ENCODE results near the gene CENPO.

Gene CENPO

DNA sequence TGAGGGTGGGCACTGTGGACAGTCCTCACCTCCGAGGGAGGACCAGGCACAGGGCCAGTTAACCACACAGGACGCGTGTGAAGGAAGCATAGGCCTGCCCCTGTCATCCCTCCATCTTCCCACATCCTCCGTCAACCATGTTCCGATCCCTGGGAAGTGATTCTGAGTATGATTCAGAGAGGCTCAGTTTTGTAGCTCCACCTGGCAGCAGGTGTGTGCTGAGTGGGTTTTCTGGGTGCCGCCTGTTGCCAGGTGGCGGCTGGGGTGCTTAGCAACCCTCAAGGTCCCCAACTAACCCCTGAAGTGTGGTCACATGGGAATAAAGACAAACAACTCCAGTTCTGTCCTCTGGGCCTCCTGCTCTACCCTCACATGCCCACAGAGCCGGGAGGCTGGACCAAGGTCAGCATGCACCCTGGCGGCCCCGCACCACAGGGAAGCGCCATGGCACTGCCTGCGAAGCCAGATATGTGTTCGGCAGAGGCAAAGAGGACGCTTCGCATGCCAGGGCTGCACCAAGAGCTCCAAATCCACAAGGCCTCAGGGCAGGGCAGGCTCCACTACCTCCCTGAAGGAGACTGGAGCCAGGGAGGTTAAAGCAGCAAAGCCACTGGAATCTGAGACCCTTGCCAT, 66.9 kb downstream of the CENPO start:
- DNase-seq (ENCODE audit: low read depth, low spot score), result no peak
- Histone ChIP-seq H3K27me3 (ENCODE audit: control insufficient read depth, insufficient read depth, low read length) (no peaks in the 10 kb centered on the region), H3K4me1 (ENCODE audit: control insufficient read depth, insufficient read depth, low read length) (no peaks in the 10 kb centered on the region), H3K9me3 (ENCODE audit: control insufficient read depth, insufficient read depth, low read length) (no peaks in the 10 kb centered on the region), H3K27ac (ENCODE audit: low read length) (no peak overlapping the region), H3K36me3 (ENCODE audit: control insufficient read depth, insufficient read depth, low read length) (no peaks in the 10 kb centered on the region), H3K4me3 (ENCODE audit: low read length) (no peak overlapping the region)
- no CpG with 5 or more reads among the region's 15 CpGs for WGBS (ENCODE audit: insufficient coverage, insufficient read length)

DNA sequence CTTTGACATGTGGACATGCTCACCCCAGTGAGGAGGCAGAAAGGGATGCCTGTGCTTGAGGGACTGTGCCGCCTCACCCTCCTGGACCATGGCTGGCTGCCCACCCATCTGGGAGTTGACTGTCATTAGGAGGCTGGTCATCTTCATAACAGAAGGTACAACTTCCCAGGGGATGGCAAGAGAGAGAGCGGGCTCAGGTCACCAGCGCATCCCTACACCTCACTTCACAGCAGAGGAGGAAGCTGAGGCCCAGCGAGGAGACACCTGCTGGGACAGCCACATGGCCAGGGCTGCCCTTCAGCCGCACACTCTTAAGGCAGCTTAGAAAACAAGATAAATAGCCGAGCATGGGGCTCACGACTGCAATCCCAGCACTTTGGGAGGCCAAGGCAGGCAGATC, 67.4 kb downstream of the CENPO start:
- no peaks in the 10 kb centered on the region for H3K27me3 ChIP-seq (ENCODE audit: control insufficient read depth, insufficient read depth, low read length)
- no peak overlapping the region for H3K4me3 ChIP-seq (ENCODE audit: low read length)
- no peaks in the 10 kb centered on the region for H3K36me3 ChIP-seq (ENCODE audit: control insufficient read depth, insufficient read depth, low read length)
- DNase-seq (ENCODE audit: low read depth, low spot score), result no peak
- no CpG with 5 or more reads among the region's 7 CpGs for WGBS (ENCODE audit: insufficient coverage, insufficient read length)
- no peak overlapping the region for H3K27ac ChIP-seq (ENCODE audit: low read length)
- H3K4me1 ChIP-seq (ENCODE audit: control insufficient read depth, insufficient read depth, low read length), result no peaks in the 10 kb centered on the region
- no peaks in the 10 kb centered on the region for H3K9me3 ChIP-seq (ENCODE audit: control insufficient read depth, insufficient read depth, low read length)

DNA sequence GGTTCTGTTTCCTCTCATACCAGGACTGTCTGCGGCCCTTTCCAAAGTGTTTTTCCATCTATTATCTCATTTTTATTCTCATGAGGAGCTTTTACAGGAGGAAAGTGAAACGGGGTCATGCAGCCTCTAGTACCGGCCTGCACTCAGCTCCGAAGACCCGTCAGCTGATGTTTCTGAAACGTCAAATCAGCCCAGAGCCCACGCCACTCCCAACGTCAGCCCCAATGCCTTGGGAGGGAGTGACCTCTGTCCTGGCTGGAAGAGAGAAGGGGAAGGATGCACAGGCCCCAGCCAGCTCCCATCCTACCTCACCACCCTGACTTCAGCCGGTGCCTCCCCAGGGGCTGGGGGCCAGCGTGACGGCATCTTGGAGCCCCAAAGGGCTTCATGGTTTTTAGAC, 68.3 kb downstream of the CENPO start:
- Histone ChIP-seq H3K27me3 (ENCODE audit: control insufficient read depth, insufficient read depth, low read length) (no peaks in the 10 kb centered on the region), H3K4me3 (ENCODE audit: low read length) (no peak overlapping the region), H3K9me3 (ENCODE audit: control insufficient read depth, insufficient read depth, low read length) (no peaks in the 10 kb centered on the region), H3K4me1 (ENCODE audit: control insufficient read depth, insufficient read depth, low read length) (no peaks in the 10 kb centered on the region), H3K36me3 (ENCODE audit: control insufficient read depth, insufficient read depth, low read length) (no peaks in the 10 kb centered on the region), H3K27ac (ENCODE audit: low read length) (no peak overlapping the region)
- DNase-seq (ENCODE audit: low read depth, low spot score), result no peak
- WGBS (ENCODE audit: insufficient coverage, insufficient read length), result no CpG with 5 or more reads among the region's 11 CpGs

DNA sequence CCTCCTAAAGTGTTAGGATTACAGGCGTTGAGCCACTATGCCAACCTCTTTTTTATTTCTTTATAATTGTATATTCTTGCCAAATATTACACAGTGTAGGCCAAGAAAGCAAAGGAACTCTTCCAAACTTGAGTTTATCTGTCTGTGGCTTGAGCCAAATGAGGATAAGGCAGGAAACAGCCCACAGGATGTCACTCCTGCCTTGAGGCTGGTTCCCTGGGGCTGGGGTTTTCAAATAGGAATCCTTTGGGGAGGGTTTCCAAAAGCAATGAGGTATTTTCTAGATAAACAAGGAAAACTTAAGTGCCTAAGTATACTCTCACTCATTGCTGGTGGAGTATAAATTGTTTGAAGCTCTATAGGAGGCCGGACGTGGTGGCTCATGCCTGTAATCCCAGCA, 70.4 kb downstream of the CENPO start:
- H3K4me3 ChIP-seq (ENCODE audit: low read length), result no peak overlapping the region
- H3K9me3 ChIP-seq (ENCODE audit: control insufficient read depth, insufficient read depth, low read length), result no peaks in the 10 kb centered on the region
- no peaks in the 10 kb centered on the region for H3K27me3 ChIP-seq (ENCODE audit: control insufficient read depth, insufficient read depth, low read length)
- no peaks in the 10 kb centered on the region for H3K4me1 ChIP-seq (ENCODE audit: control insufficient read depth, insufficient read depth, low read length)
- no peak for DNase-seq (ENCODE audit: low read depth, low spot score)
- no peak overlapping the region for H3K27ac ChIP-seq (ENCODE audit: low read length)
- no CpG with 5 or more reads among the region's 3 CpGs for WGBS (ENCODE audit: insufficient coverage, insufficient read length)
- no peaks in the 10 kb centered on the region for H3K36me3 ChIP-seq (ENCODE audit: control insufficient read depth, insufficient read depth, low read length)

DNA sequence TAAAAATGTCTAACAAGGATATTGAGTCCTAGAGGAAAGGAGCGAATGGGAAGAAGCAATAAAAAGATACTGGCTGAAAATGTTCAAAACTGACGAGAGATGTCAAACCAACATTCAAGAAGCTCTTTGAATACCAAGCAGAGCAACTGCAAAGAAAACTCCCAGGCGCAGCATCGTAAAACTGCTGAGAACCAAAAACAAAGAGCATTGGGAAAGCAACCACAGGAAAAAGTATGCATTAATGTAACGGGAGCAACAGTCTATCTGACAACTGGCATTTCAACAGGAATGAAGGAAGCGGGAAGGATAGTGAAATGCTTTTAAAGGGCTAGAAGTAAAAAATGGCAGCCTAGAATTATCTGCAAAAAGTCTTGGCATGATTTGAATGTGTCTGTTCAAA, 73.7 kb downstream of the CENPO start:
- H3K9me3 ChIP-seq (ENCODE audit: control insufficient read depth, insufficient read depth, low read length), result no peaks in the 10 kb centered on the region
- no CpG with 5 or more reads among the region's 6 CpGs for WGBS (ENCODE audit: insufficient coverage, insufficient read length)
- no peaks in the 10 kb centered on the region for H3K36me3 ChIP-seq (ENCODE audit: control insufficient read depth, insufficient read depth, low read length)
- no peak overlapping the region for H3K27ac ChIP-seq (ENCODE audit: low read length)
- H3K4me1 ChIP-seq (ENCODE audit: control insufficient read depth, insufficient read depth, low read length), result 0 out of 2 replicates have a peak, but pooled peaks cover under 1% of the 10 kb centered on the region
- DNase-seq (ENCODE audit: low read depth, low spot score), result no peak
- no peaks in the 10 kb centered on the region for H3K27me3 ChIP-seq (ENCODE audit: control insufficient read depth, insufficient read depth, low read length)
- no peak overlapping the region for H3K4me3 ChIP-seq (ENCODE audit: low read length)

DNA sequence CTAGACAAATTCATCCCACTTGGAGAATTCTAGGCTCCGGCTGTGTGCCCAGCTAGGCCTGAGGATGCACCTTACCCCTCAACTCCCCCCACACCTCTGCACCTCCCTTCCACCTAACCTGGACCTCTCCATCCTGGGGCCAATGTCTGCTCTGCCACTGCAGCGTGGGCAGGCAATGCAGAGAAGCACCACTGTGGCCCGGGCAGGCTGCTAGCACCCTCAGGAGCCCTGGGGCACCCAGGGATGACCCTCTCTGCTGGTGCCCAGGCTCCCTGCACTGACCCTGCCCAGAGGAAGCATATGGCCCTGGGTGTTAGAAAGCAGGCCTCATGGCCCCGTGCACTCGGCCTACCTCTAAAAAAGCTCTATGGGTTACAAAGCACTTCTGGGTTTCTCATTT, 77.2 kb downstream of the CENPO start:
- H3K27me3 ChIP-seq (ENCODE audit: control insufficient read depth, insufficient read depth, low read length), result no peaks in the 10 kb centered on the region
- peaks cover 4% of the 10 kb centered on the region; the same call in 1 of the 2 replicates for H3K4me1 ChIP-seq (ENCODE audit: control insufficient read depth, insufficient read depth, low read length)
- no peak overlapping the region for H3K4me3 ChIP-seq (ENCODE audit: low read length)
- no peaks in the 10 kb centered on the region for H3K36me3 ChIP-seq (ENCODE audit: control insufficient read depth, insufficient read depth, low read length)
- no peak for DNase-seq (ENCODE audit: low read depth, low spot score)
- no peak overlapping the region for H3K27ac ChIP-seq (ENCODE audit: low read length)
- WGBS (ENCODE audit: insufficient coverage, insufficient read length), result no CpG with 5 or more reads among the region's 5 CpGs
- no peaks in the 10 kb centered on the region for H3K9me3 ChIP-seq (ENCODE audit: control insufficient read depth, insufficient read depth, low read length)

DNA sequence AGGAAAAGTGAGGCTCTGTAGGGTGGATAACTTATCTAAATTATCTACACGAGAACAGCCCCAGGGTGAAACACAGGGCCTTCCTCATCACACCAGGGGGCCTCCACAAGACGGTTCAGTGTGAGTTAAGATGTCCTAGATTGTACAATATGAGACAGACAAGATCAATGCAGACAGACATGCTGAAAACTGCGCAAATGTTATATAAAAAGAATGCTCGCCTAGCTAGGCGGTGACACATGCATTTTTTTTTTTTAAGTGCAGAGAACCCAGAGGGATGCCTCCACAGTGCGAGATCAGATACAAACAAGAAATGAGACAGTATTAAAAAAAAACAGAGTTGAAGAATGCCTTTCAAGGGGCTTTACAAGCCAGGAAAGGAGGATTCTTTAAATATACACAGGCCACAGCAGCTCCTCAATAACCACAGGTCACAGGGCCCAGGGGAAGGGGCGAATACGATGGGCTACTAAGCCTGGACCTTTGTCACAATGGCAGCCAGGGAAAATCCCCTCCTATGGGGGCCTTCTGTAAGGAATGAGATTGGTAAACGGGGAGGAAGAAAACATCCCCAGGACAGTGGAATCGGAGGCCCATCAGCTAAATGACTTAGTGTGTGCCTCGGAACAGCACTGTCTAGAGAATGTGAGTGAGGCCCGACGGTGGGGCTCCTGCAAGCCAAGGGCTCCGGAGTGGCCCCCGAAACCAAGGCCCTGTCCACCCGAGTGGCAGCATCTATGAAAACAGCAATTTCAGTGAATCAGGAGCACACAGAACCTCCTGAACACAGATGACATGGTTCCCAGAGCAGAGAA, 77.9 kb downstream of the CENPO start:
- no CpG with 5 or more reads among the region's 16 CpGs for WGBS (ENCODE audit: insufficient coverage, insufficient read length)
- DNase-seq (ENCODE audit: low read depth, low spot score), result no peak

DNA sequence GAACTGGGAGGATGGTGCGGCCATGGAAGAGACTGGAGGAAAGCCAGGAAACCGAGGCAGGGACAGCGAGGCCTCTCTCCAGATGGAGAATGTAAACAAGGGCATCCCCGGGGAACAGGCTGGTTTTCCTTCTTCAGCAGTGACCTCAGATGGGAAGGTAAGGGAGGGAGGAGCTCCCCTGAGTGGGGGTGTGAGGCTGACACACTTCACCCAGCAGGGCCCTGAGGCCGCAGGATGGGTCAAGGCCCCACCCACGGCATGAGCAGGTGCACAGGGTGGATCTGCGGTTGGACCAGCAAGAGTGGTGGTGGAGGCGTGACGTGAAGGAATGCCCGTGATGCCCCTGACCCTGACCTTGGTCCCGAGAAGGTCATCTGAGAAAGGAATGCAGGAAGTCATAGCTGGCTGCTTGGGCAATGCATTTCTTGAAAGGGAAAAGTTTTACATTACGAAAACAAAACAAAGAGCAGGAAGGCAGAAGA, 78.7 kb downstream of the CENPO start:
- H3K4me3 ChIP-seq (ENCODE audit: low read length), result no peak overlapping the region
- no peaks in the 10 kb centered on the region for H3K9me3 ChIP-seq (ENCODE audit: control insufficient read depth, insufficient read depth, low read length)
- no peaks in the 10 kb centered on the region for H3K27me3 ChIP-seq (ENCODE audit: control insufficient read depth, insufficient read depth, low read length)
- no peak overlapping the region for H3K27ac ChIP-seq (ENCODE audit: low read length)
- H3K4me1 ChIP-seq (ENCODE audit: control insufficient read depth, insufficient read depth, low read length), result peaks cover 4% of the 10 kb centered on the region; the same call in 1 of the 2 replicates
- no peaks in the 10 kb centered on the region for H3K36me3 ChIP-seq (ENCODE audit: control insufficient read depth, insufficient read depth, low read length)
- no CpG with 5 or more reads among the region's 12 CpGs for WGBS (ENCODE audit: insufficient coverage, insufficient read length)
- DNase-seq (ENCODE audit: low read depth, low spot score), result no peak

More for the DNA sequence above, 77.9 kb downstream of the CENPO start:
- Histone ChIP-seq H3K4me1 (ENCODE audit: control insufficient read depth, insufficient read depth, low read length) (peaks cover 4% of the 10 kb centered on the region; the same call in 1 of the 2 replicates), H3K4me3 (ENCODE audit: low read length) (no peak overlapping the region), H3K9me3 (ENCODE audit: control insufficient read depth, insufficient read depth, low read length) (no peaks in the 10 kb centered on the region), H3K36me3 (ENCODE audit: control insufficient read depth, insufficient read depth, low read length) (no peaks in the 10 kb centered on the region), H3K27ac (ENCODE audit: low read length) (no peak overlapping the region), H3K27me3 (ENCODE audit: control insufficient read depth, insufficient read depth, low read length) (no peaks in the 10 kb centered on the region)

All from iPS DF 6.9 (cell line).